Right atrium auricular region (tissue), 2 donors: ENCODE measurements around the gene ACTL7A. TPM values are rescaled to one million over a fixed set of nuclear protein-coding genes. Genes with fewer than 3 reads are reported as not detected.

ENCODE experiments used
- DNase-seq: peaks from one replicate; pipeline ENCODE4 v3.0.0-alpha.2; 2019; ENCODE audit warnings: low spot score
- H3K27ac ChIP-seq, 2 donors: fragments of 200-600 bp; sonication (generic); 1 replicate in 1 of 2; 2 replicates in 1 of 2; pipeline ENCODE4 v1.5.1; 2016 to 2019
- H3K27me3 ChIP-seq, 2 donors: fragments of 200-600 bp; sonication (generic); one replicate each; pipeline versions ENCODE4 v1.5.1 to v1.6.0; 2017 to 2019
- H3K36me3 ChIP-seq: fragments of 200-600 bp; sonication (generic); one replicate; pipeline ENCODE4 v1.5.1; 2016
- H3K4me1 ChIP-seq, 2 donors: fragments of 200-600 bp; sonication (generic); one replicate each; pipeline versions ENCODE4 v1.5.1 to v1.6.0; 2017 to 2019
- H3K4me3 ChIP-seq, 2 donors: fragments of 200-600 bp; sonication (generic); 1 replicate in 1 of 2; 2 replicates in 1 of 2; pipeline ENCODE4 v1.5.1; 2017 to 2019; ENCODE audit warnings: mild to moderate bottlenecking in 1 of 2, moderate library complexity in 1 of 2
- H3K9me3 ChIP-seq, 2 donors: fragments of 200-600 bp; sonication (generic); one replicate each; pipeline ENCODE4 v1.5.1; 2019
- CTCF ChIP-seq, 2 donors: fragments of 200-600 bp; sonication (generic); IDR thresholded peaks; one replicate each; pipeline ENCODE4 v1.5.1; 2019; ENCODE audit warnings: antibody characterized with exemption in 2 of 2
- total RNA-seq, 2 donors: library from RNA; depleted of rRNA; stranded (reverse); fragments of >200 nt; gene quantifications; one replicate each; pipeline ENCODE4 v1.1.0, GENCODE V29; 2016

Gene ACTL7A
- total RNA-seq, 2 donors from 2014 or later = not detected

DNA sequence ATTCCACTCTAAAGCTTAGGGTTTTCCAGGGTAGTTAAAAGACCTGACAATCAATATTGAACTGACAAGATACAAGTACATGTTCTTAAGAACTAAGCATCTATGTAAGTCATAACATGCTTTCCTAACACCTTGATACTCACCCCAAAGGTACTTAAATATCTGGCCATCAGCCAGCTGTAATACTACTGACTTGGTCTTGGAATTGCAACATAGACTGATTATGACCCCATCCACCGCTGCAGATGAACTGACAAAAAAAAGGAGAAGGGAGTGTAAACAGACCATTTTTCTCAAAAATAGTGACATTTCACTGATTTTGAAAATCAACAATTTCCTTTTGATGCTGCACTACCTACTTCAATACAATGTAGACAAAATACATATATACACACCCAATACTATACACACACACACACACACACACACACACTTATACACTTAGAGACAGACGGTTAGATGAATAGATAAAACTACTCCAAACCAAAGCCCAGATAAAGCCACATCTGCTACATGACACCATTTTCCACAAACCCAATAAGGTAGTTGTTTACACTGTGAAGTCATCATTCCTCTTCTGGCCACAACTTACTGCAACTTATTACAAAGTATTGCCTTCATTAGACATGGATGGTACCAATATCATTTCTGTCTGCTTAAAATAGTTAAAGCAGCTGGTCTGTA is 41.5 kb downstream of the ACTL7A start:
- Histone ChIP-seq H3K9me3 (no peaks in the 10 kb centered on the region), H3K4me3 (no peak overlapping the region), H3K4me1 (no peaks in the 10 kb centered on the region), H3K36me3 (peaks cover 88% of the 10 kb centered on the region), H3K27me3 (no peaks in the 10 kb centered on the region), H3K27ac (no peak overlapping the region)
- no peak for TF ChIP-seq CTCF (IDR thresholded peaks at IDR 0.05)
- DNase-seq = no peak

DNA sequence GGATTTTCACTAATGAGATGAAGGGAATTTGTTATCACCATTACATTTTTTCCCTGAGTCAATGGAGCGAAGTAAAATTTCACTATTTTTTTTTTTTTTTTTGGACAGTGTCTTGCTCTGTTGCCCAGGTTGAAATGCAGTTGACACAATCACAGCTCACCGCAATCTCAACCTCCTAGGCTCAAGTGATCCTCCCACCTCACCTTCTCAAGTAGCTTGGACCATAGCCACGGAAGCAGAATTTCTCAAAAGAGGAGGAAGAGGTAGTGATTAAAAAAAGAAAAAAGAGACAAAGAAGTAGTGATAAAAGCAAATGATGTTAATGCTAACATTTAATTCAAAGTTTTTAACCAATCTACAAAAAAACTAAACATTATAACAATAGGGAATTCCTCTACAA is 42.1 kb downstream of the ACTL7A start:
- Histone ChIP-seq H3K4me3 (no peak overlapping the region), H3K4me1 (no peaks in the 10 kb centered on the region), H3K27ac (no peak overlapping the region), H3K9me3 (no peaks in the 10 kb centered on the region), H3K27me3 (no peaks in the 10 kb centered on the region), H3K36me3 (peaks cover 85% of the 10 kb centered on the region)
- DNase-seq = no peak
- TF ChIP-seq CTCF (IDR thresholded peaks at IDR 0.05) = no peak

GRCh38 chr9:108905494-108905893 is 43.4 kb downstream of the ACTL7A start:
- peaks cover 78% of the 10 kb centered on the region for H3K36me3 ChIP-seq
- no peaks in the 10 kb centered on the region for H3K27me3 ChIP-seq
- H3K4me3 ChIP-seq = no peak overlapping the region
- no peaks in the 10 kb centered on the region for H3K9me3 ChIP-seq
- no peak for TF ChIP-seq CTCF (IDR thresholded peaks at IDR 0.05)
- no peak for DNase-seq
- no peak overlapping the region for H3K27ac ChIP-seq
- H3K4me1 ChIP-seq = no peaks in the 10 kb centered on the region

- no peak for TF ChIP-seq CTCF (IDR thresholded peaks at IDR 0.05)
- peaks cover 79% of the 10 kb centered on the region for H3K36me3 ChIP-seq
- H3K27me3 ChIP-seq = no peaks in the 10 kb centered on the region
- DNase-seq = no peak
- H3K27ac ChIP-seq = no peak overlapping the region
- no peaks in the 10 kb centered on the region for H3K4me1 ChIP-seq
- H3K9me3 ChIP-seq = no peaks in the 10 kb centered on the region
- H3K4me3 ChIP-seq = no peak overlapping the region
These were observed 48.3 kb downstream of the ACTL7A start for GRCh38 chr9:108910402-108910801.

- Histone ChIP-seq H3K36me3 (peaks cover 79% of the 10 kb centered on the region), H3K9me3 (no peaks in the 10 kb centered on the region), H3K4me1 (no peaks in the 10 kb centered on the region), H3K4me3 (no peak overlapping the region), H3K27ac (no peak overlapping the region), H3K27me3 (no peaks in the 10 kb centered on the region)
- DNase-seq = no peak
- TF ChIP-seq CTCF (IDR thresholded peaks at IDR 0.05) = no peak
These were observed 48.8 kb downstream of the ACTL7A start for GRCh38 chr9:108910914-108911313.

- Histone ChIP-seq H3K4me3 (no peak overlapping the region), H3K36me3 (peaks cover 79% of the 10 kb centered on the region), H3K27me3 (no peaks in the 10 kb centered on the region), H3K9me3 (no peaks in the 10 kb centered on the region), H3K27ac (no peak overlapping the region), H3K4me1 (no peaks in the 10 kb centered on the region)
- TF ChIP-seq CTCF (IDR thresholded peaks at IDR 0.05) = no peak
- no peak for DNase-seq
These were observed 49.8 kb downstream of the ACTL7A start for GRCh38 chr9:108911820-108912219.
